Spinal cord (tissue), 10 donors: ENCODE results near the gene QKI. TPM values are rescaled to one million over a fixed set of nuclear protein-coding genes. Genes with fewer than 3 reads are reported as not detected.

Source experiments
- DNase-seq, 6 donors: peaks; one replicate each; pipeline versions ENCODE4 v3.0.0 to v3.0.0-alpha.2; 2013 to 2015; ENCODE audit warnings: low spot score in 6 of 6, low read depth in 4 of 6
- H3K27ac ChIP-seq: one replicate; pipeline ENCODE4 v1.5.1; 2013; ENCODE audit warnings: low read depth, low read length, control low read depth
- H3K27me3 ChIP-seq: one replicate; pipeline ENCODE4 v1.6.1; 2013; ENCODE audit warnings: low read length; ENCODE audit not compliant: control insufficient read depth, insufficient read depth
- H3K36me3 ChIP-seq: one replicate; pipeline ENCODE4 v1.6.1; 2013; ENCODE audit warnings: low read length; ENCODE audit not compliant: control insufficient read depth, insufficient read depth
- H3K4me1 ChIP-seq: one replicate; pipeline ENCODE4 v1.6.1; 2013; ENCODE audit warnings: low read length; ENCODE audit not compliant: control insufficient read depth, insufficient read depth
- H3K4me3 ChIP-seq: one replicate; pipeline ENCODE4 v1.5.1; 2013; ENCODE audit warnings: low read depth, low read length, control low read depth
- H3K9me3 ChIP-seq: one replicate; pipeline ENCODE4 v1.6.1; 2013; ENCODE audit warnings: low read length; ENCODE audit not compliant: control insufficient read depth, insufficient read depth
- WGBS: methylation state at CpG from one replicate; pipeline ENCODE4 v1.1.5; 2013; ENCODE audit warnings: missing lambda C conversion rate; ENCODE audit not compliant: insufficient coverage; 5-methylcytosine and 5-hydroxymethylcytosine counted together
- polyA plus RNA-seq, 2 donors: library from polyadenylated mRNA; unstranded; fragments of 120-200 nt; gene quantifications; one replicate each; pipeline ENCODE4 v1.2.1, GENCODE V29; 2013; ENCODE audit not compliant: insufficient read length in 2 of 2
- total RNA-seq, 2 donors: library from RNA; depleted of rRNA in 1 of 2; stranded (reverse); fragments of 120-200 nt in 1 of 2; fragments of >200 nt in 1 of 2; gene quantifications; one replicate each; pipeline versions ENCODE4 v1.2.3 to v1.2.4, GENCODE V29; 2013 to 2014
- donor health status: healthy.

The QKI gene
- total and polyA plus RNA-seq, 4 donors, result 346 to 877 (median 601) TPM

GRCh38 chr6:163408352-163408991 lies 6.0 kb upstream of the QKI start:
- Histone ChIP-seq H3K27me3 (no peaks in the 10 kb centered on the region), H3K9me3 (no peaks in the 10 kb centered on the region), H3K36me3 (no peaks in the 10 kb centered on the region), H3K27ac (no peak overlapping the region), H3K4me1 (peaks cover 39% of the 10 kb centered on the region), H3K4me3 (no peak overlapping the region)
- WGBS, result 90% methylated on average over 2 of the region's 9 CpGs
- no peak for DNase-seq

DNA sequence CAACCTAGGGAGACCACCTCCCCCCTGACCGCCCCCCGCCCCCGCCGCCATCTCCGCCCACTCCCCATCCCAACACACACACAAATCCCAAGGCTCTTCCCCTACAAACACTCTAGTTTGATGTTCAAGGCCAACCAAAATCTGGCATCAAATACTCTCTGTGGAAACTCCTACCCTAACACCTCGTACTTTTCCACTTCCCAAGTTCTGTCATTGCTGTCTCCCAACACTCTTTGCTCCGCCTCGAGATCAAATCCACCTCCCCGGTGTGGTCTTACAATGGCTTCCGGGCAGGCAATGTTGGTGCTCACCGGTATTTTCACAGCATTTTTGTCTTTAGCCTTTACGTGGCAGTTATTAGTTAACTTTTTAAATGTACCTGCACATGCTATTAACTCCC lies 4.8 kb upstream of the QKI start:
- peaks cover 29% of the 10 kb centered on the region for H3K4me1 ChIP-seq
- H3K27ac ChIP-seq, result no peak overlapping the region
- WGBS, result 93% methylated on average over 7 of the region's 12 CpGs

GRCh38 chr6:163412341-163412740 lies 2.2 kb upstream of the QKI start:
- Histone ChIP-seq H3K9me3 (no peaks in the 10 kb centered on the region), H3K27ac (peak overlapping the region; percentile 98), H3K4me1 (peaks cover 8% of the 10 kb centered on the region), H3K4me3 (peak overlapping the region; percentile 86), H3K27me3 (no peaks in the 10 kb centered on the region), H3K36me3 (no peaks in the 10 kb centered on the region)
- WGBS, result no CpG with 5 or more reads among the region's 1 CpG
- DNase-seq, result peak in 1 of 6 donors; percentile 67

More for the DNA sequence above, 4.8 kb upstream of the QKI start:
- H3K9me3 ChIP-seq, result no peaks in the 10 kb centered on the region
- H3K27me3 ChIP-seq, result no peaks in the 10 kb centered on the region
- H3K4me3 ChIP-seq, result no peak overlapping the region
- H3K36me3 ChIP-seq, result no peaks in the 10 kb centered on the region
- DNase-seq, result no peak

DNA sequence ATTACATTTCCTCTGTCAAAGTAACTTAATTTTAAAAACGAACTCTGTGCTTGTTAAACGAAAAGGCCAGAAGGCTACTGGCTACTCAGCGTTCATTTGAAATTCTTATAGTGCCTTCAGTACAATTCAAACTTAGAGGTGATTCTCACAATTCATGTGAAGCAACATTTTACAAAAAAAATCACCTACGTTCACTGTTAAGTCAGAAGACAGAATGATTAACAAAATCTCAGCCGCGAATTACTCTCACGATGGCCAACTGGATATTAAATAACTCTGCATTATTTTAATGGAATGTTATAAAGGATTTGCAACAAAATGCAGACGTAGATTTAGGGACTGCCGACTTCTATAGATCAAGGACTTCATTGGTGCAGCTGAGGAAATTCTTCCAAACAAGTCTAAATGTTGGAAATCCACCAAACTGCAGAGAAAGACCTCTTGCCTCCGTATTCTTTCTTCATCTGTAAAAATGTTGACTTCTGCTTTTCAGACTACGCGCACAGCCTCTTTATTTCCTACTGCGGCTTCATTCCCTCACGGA lies 1.6 kb upstream of the QKI start:
- Histone ChIP-seq H3K36me3 (no peaks in the 10 kb centered on the region), H3K27me3 (no peaks in the 10 kb centered on the region), H3K4me1 (peaks cover 8% of the 10 kb centered on the region), H3K27ac (peak overlapping the region; percentile 98), H3K9me3 (no peaks in the 10 kb centered on the region), H3K4me3 (peak overlapping the region; percentile 86)
- WGBS, result 0% methylated on average over 7 of the region's 14 CpGs
- no peak for DNase-seq

GRCh38 chr6:163413345-163414116 lies 987 bp upstream of the QKI start:
- no peaks in the 10 kb centered on the region for H3K36me3 ChIP-seq
- WGBS, result under 1% methylated on average over 108 of the region's 109 CpGs
- DNase-seq, result peak; percentile 85 to 98 (median 93)
- no peaks in the 10 kb centered on the region for H3K9me3 ChIP-seq
- H3K4me1 ChIP-seq, result peaks cover 8% of the 10 kb centered on the region
- H3K27ac ChIP-seq, result peak overlapping the region; percentile 98
- H3K27me3 ChIP-seq, result no peaks in the 10 kb centered on the region
- H3K4me3 ChIP-seq, result peak overlapping the region; percentile 86

DNA sequence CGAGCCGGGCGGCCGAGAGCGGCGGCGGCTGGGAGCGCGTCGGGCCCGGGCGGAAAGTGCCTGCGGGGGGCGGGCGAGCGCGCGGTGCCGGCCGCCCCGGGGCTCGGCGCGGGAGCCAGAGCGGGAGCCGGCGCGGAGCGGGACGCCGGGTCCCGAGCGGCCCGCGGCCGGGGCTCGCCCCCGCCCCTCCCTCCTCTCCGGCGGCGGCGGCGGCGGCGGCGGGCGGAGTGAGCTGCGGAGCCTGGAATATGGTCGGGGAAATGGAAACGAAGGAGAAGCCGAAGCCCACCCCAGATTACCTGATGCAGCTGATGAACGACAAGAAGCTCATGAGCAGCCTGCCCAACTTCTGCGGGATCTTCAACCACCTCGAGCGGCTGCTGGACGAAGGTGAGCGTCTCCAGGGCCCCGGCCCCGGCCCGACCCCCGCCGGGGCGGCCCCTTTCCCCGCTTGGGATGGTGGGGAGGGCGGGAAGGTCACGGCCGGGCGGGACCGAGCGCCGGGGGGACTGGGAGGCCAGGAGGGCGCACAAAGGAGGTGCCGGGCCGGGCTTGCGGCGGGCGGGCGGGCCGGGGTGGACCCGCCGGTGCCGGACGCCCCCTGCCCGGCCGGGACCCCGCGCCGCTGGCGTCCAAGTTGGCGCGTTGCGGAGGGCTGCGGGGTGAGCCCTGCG lies 565 bp downstream of the QKI start:
- Histone ChIP-seq H3K4me3 (peak overlapping the region; percentile 90), H3K4me1 (peaks cover 8% of the 10 kb centered on the region), H3K36me3 (no peaks in the 10 kb centered on the region), H3K27ac (peak overlapping the region; percentile 98), H3K9me3 (no peaks in the 10 kb centered on the region), H3K27me3 (no peaks in the 10 kb centered on the region)
- DNase-seq, result peak in 2 of 6 donors; percentile 59 to 69
- 0% methylated on average over 74 of the region's 94 CpGs for WGBS

GRCh38 chr6:163415620-163416556 lies 1.4 kb downstream of the QKI start:
- DNase-seq, result peak in 2 of 6 donors; percentile 51 to 70
- H3K27me3 ChIP-seq, result no peaks in the 10 kb centered on the region
- H3K27ac ChIP-seq, result peak overlapping the region; percentile 98
- no peaks in the 10 kb centered on the region for H3K36me3 ChIP-seq
- peak overlapping the region; percentile 90 for H3K4me3 ChIP-seq
- 0% methylated on average over 60 of the region's 63 CpGs for WGBS
- H3K4me1 ChIP-seq, result peaks cover 8% of the 10 kb centered on the region
- no peaks in the 10 kb centered on the region for H3K9me3 ChIP-seq

DNA sequence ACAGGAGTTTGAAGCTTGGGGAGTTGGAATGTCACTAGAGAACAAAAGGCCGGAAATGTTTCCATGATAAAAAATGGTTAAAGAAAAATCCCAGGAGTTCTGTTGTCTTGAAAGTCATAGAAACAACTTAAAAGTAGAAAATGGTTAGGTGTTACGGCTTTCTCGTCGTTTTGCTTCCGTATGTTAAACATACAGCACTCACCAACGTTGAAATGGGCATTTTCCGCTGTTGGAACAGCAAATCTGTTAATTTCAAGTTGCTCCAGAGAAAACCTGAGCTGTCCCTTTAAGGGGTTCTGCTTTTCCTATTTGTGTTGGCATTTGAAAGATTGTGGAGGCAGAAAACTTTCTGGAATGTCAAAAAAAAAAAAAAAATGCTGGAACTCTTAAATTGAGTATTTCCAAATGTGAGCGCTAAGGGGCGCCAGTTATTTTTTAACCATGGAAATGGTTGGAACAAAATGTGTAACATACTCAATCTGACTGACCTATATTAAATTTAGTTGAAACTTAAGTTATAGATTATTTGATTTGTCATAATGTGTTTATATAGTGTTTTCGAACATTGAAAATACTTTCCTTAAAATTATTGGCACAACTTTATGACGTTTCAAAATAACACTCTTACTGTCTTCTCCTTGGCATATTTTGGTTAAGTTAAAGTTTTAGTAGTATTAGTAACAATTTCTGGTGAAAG lies 2.2 kb downstream of the QKI start:
- Histone ChIP-seq H3K4me1 (peaks cover 5% of the 10 kb centered on the region), H3K27ac (peak overlapping the region; percentile 98), H3K9me3 (no peaks in the 10 kb centered on the region), H3K27me3 (no peaks in the 10 kb centered on the region), H3K4me3 (peak overlapping the region; percentile 90), H3K36me3 (no peaks in the 10 kb centered on the region)
- DNase-seq, result peak in 3 of 6 donors; percentile 83 to 95 (median 94)
- WGBS, result 0% methylated on average over 1 of the region's 11 CpGs
